Bronchial epithelial cell (primary cell): ENCODE results near the gene IGFBP5. TPM values are rescaled to one million over a fixed set of nuclear protein-coding genes. Genes with fewer than 3 reads are reported as not detected.

Source experiments
- DNase-seq: peaks from one replicate; pipeline ENCODE4 v3.0.0-alpha.2; 2010; ENCODE audit warnings: low read depth
- FAIRE-seq: peaks from 2 replicates; lab custom pipeline; 2011; peaks lifted over from hg19 to GRCh38; lab: Jason Lieb, UNC
- H3K27me3 ChIP-seq: 2 replicates; pipeline ENCODE4 v1.5.1; 2011; ENCODE audit warnings: low read length; ENCODE audit not compliant: control insufficient read depth, insufficient read depth
- H3K36me3 ChIP-seq: 2 replicates; pipeline ENCODE4 v1.5.1; 2011; ENCODE audit warnings: low read length; ENCODE audit not compliant: control insufficient read depth, insufficient read depth
- H3K4me3 ChIP-seq: 2 replicates; pipeline ENCODE4 v1.5.1; 2011; ENCODE audit warnings: mild to moderate bottlenecking, low read depth, low read length, control low read depth
- total RNA-seq: library from RNA; depleted of rRNA; stranded (reverse); fragments of >200 nt; gene quantifications from 2 replicates; pipeline ENCODE4 v1.2.1, GENCODE V29; 2014
- TF ChIP-seq, protein P1 (sequence below): IDR thresholded peaks from 2 replicates; pipeline ENCODE4 v1.5.1; 2011; ENCODE audit warnings: mild to moderate bottlenecking, moderate library complexity, low read length, control low read depth, inconsistent platforms; ENCODE audit not compliant: insufficient read depth, severe bottlenecking

The IGFBP5 gene
- total RNA-seq, 1 donor from 2014 or later, result 9.2 TPM

DNA sequence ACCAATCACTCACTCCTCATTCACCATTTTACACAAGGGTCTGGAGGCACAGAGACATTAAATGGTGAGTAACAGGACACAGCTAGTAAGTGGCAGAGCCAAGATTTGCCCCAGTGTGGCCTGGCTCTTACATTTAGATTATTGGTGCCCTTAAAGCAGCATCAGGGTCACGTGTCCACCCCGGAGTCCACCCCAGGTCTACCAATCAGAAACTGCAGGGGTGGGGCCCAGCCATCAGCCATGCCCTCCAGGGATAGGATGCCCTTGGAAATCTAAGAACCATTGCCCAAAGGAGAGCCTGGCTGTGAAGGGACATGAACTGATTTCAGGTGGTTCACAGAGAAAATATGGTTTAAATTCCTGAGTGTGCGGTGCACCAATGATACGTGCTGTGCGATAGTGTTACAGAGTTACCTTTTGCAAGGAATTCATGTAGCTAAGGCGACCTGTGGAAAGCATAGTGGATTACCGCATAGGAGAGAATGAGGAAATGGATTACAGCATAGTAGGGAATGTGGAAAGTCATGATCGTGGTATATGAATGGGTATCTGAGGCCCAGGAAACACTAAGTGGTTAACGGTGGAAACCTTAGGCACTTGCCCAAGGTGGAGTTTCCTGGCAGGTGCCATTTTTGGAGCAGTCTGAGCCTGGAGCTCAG, 17.8 kb downstream of the IGFBP5 start:
- no peak for FAIRE-seq
- TF ChIP-seq, protein P1, sequence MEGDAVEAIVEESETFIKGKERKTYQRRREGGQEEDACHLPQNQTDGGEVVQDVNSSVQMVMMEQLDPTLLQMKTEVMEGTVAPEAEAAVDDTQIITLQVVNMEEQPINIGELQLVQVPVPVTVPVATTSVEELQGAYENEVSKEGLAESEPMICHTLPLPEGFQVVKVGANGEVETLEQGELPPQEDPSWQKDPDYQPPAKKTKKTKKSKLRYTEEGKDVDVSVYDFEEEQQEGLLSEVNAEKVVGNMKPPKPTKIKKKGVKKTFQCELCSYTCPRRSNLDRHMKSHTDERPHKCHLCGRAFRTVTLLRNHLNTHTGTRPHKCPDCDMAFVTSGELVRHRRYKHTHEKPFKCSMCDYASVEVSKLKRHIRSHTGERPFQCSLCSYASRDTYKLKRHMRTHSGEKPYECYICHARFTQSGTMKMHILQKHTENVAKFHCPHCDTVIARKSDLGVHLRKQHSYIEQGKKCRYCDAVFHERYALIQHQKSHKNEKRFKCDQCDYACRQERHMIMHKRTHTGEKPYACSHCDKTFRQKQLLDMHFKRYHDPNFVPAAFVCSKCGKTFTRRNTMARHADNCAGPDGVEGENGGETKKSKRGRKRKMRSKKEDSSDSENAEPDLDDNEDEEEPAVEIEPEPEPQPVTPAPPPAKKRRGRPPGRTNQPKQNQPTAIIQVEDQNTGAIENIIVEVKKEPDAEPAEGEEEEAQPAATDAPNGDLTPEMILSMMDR, result no peak
- no peaks in the 10 kb centered on the region for H3K36me3 ChIP-seq

DNA sequence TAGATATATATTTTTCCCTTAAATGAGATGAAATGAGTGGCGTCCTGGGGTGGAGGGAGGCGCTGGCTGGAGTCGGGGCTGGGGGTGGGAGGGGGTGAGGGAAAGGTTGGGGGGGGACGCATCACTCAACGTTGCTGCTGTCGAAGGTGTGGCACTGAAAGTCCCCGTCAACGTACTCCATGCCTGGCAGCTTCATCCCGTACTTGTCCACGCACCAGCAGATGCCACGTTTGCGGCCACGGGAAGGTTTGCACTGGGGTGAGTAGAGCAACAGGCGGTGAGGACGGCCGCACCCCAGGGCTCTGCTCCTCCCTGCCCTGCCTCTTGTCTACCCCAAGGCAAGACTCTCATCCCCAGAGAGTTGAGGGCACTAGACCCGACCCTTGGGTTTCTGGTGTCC, 18.7 kb downstream of the IGFBP5 start:
- H3K27me3 ChIP-seq, result peaks cover 1% of the 10 kb centered on the region
- H3K36me3 ChIP-seq, result no peaks in the 10 kb centered on the region
- no peak overlapping the region for H3K4me3 ChIP-seq
- FAIRE-seq (no peak), DNase-seq (no peak)
- TF ChIP-seq, protein P1, result no peak

More for the DNA sequence above, 17.8 kb downstream of the IGFBP5 start:
- Histone ChIP-seq H3K4me3 (no peak overlapping the region), H3K27me3 (peaks cover 1% of the 10 kb centered on the region)
- DNase-seq, result peak; percentile 65

DNA sequence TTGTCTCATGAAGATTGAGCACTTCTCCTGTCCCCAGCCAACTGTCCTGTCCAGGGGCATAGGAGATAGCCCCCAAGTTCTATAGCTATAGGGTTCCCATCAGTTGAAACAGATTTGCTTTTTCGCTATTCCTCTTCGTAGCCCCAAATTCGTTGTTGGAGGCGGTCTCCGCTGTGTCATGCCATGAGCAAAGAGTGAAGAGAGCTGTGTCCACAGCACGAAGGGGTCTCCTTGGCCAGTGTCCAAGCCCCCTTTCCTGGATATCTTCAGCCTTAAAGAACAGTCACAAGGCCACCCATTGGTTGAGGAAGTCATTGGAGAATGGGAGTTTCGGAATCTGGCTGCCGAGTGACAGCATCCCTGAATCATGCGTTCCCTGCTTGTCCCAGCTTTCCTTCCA, 21.0 kb downstream of the IGFBP5 start:
- no peak overlapping the region for H3K4me3 ChIP-seq
- FAIRE-seq, result no peak
- TF ChIP-seq, protein P1, result no peak
- peaks cover 1% of the 10 kb centered on the region for H3K27me3 ChIP-seq
- DNase-seq, result no peak
- H3K36me3 ChIP-seq, result no peaks in the 10 kb centered on the region

DNA sequence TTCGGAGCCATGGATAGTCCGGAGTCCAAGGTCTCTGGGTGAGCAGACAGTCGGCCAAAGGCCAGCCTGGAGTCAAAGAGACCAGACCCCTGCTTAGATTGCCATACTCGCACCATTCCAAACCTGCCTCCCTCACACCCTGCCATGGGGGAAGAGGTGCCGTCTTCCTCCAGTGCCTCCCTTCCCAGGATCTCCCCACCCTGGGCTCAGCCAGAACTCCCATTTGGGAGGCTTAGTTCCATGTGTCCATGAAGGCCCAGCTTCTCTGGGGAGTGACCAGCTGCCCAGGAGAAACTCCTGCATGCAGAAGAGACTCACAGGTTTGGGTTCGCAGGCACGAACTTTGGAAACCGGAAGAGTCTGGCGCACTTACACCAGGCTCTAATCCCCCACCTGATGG, 21.7 kb downstream of the IGFBP5 start:
- FAIRE-seq (no peak), DNase-seq (no peak)

DNA sequence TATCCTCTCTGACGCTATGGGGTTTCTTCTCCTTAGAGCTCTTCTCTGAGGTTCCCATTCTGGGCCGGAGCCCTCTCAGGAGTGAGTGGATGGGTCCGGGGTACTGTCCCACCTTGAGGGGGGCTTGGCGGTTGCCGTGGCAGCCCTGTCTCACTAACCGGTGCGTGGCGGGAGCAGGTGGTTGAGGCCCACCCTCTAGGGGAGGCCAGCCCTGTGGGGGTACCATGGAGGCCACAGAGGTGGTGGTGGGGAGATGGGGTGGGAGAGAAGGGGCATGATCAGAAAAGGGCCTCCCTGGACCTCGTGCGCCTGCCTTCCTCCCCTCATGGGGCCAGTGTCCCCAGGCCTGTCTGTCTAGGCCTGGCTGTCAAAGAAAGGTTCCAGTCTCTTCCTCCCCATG, 22.3 kb downstream of the IGFBP5 start:
- peaks cover 1% of the 10 kb centered on the region for H3K27me3 ChIP-seq
- H3K36me3 ChIP-seq, result no peaks in the 10 kb centered on the region
- TF ChIP-seq, protein P1, result no peak
- FAIRE-seq, result no peak
- no peak overlapping the region for H3K4me3 ChIP-seq
- no peak for DNase-seq

More for the DNA sequence above, 21.7 kb downstream of the IGFBP5 start:
- H3K4me3 ChIP-seq, result no peak overlapping the region
- TF ChIP-seq, protein P1, result no peak
- H3K27me3 ChIP-seq, result peaks cover 1% of the 10 kb centered on the region
- no peaks in the 10 kb centered on the region for H3K36me3 ChIP-seq

DNA sequence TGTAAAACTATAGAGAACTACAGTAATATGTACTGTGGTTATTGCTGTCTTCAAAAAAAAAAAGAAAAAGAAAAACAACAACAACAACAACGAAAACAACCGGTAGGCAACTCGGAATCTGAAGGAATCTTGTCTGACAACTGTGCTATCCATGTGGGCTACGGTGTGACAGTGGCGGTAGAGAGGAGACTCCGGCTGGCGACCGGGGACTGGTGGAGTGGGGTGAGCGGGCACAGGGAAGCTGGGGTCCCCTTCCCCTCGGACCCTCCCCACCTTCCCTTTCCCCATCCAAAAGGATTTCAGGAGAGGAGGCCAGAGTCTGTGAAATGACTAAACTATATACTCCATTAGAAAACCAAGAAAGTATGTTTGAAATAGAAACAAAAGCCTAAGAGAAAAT, 22.9 kb downstream of the IGFBP5 start:
- Histone ChIP-seq H3K36me3 (no peaks in the 10 kb centered on the region), H3K4me3 (no peak overlapping the region), H3K27me3 (peaks cover 1% of the 10 kb centered on the region)
- FAIRE-seq (no peak), DNase-seq (no peak)
- TF ChIP-seq, protein P1, result no peak
